IPS-11a (cell line): ENCODE measurements around the gene MGAT5B.

ENCODE experiments used
- H3K4me3 ChIP-seq: one replicate; pipeline ENCODE4 v1.5.1; 2013; ENCODE audit warnings: low read depth, low read length, control low read depth

The MGAT5B gene

DNA sequence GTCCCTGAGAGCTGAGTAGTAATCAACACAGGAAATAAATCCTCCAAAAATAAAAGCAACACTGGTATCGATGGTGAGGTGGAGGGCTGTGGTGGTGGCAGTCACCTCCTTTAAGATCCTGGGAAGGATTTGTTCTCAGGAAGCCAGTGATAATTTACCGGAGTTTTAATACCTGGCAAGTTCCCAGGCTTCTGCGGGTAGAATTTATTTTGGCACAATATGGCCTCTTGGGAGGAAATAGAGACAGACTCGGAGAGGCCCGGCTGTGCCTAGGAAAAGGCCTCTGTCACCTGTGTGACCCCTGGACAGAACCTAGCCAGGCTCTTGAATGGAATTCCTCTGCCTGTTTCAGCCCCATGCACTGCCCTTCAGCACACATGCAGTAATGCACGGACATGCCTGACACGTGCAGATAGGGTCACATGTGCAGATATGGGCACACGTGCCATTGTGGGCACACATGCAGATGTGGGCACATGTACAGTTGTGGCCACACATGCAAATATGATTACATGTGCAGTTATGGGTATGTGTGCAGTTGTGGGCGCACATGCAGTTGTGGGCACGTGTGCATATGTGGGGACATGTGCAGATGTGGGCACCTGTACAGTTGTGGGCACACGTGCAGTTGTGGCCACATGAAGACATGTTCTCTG lies 33.5 kb downstream of the MGAT5B start:
- no peak overlapping the region for H3K4me3 ChIP-seq

DNA sequence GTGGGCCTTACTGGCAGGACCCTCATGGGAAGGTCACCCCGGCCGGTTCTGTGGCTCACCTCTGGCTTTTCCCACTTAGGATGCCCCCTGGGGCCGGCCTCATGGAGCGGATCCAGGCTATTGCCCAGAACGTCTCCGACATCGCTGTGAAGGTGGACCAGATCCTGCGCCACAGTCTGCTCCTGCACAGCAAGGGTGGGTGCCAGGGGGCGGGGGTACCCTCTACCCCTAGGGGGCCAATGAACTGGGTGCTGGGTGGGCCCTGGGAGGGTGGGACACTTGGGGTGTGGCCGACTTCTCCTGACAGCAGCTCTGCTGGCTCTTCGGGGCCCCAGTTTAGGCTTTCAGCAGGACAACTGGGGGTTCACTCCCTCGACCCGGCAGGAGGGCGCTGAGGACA lies 34.3 kb downstream of the MGAT5B start:
- H3K4me3 ChIP-seq: no peak overlapping the region

DNA sequence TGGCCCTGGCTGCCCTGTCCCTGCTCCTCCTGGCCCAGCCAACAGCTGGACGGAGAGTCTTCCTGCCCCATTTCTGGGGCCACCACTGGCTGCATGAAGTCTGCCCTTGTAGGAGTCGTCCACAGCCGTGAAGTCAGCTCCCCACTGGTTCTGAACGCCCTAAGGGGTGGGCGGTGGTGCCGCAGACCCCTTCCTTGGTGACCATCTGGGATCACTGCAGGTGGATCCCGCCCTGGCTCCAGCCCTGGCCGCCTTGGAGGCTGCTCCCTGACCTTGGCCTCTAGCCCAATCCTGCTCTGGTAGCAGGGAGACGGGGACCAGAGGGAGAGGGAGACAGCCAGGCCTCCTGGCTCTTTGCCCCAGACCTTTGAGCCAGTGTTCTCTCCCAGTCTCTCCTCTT lies 35.4 kb downstream of the MGAT5B start:
- no peak overlapping the region for H3K4me3 ChIP-seq

DNA sequence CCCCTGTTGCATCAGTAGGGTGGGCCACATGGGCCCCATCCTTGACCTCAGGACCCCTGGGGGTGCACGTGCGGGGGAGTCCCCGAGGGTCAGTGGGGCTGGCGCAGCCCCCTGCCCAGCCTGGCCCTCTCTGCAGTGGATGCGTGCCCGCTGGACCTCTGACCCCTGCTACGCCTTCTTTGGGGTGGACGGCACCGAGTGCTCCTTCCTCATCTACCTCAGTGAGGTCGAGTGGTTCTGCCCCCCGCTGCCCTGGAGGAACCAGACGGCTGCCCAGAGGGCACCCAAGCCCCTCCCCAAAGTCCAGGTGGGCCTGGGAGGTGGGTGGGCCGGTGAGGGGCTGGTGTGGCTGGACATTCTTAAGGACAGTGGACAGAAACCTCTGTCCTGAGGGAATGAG lies 35.9 kb downstream of the MGAT5B start:
- H3K4me3 ChIP-seq: no peak overlapping the region

DNA sequence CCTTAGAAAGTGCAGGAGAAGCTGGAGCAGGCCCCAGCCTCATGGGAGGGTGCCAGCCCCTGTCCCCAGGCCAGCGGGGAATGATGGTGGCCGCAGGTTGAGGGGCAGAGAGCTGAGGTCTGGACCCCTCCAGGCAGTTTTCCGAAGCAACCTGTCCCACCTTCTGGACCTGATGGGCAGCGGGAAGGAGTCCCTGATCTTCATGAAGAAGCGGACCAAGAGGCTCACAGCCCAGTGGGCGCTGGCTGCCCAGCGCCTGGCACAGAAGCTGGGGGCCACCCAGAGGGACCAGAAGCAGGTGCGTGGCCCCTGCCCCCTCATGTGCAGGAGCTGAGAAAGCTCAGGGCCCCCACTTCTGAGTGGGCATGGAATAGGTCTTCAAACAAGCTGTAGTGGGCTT lies 36.8 kb downstream of the MGAT5B start:
- H3K4me3 ChIP-seq: no peak overlapping the region

DNA sequence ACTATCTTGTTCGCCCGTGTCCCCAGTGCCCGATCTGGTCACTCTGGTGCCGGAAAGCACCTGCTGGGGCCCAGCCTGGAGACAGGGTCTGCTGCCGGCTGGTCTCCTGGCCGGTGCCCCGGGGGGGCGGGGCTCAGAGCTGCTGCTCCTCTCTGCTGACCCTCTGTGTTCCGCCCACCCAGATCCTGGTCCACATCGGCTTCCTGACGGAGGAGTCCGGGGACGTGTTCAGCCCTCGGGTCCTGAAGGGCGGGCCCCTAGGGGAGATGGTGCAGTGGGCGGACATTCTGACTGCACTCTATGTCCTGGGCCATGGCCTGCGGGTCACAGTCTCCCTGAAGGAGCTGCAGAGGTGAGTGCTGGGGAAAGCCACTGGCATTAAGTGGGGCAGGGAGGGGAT lies 37.6 kb downstream of the MGAT5B start:
- no peak overlapping the region for H3K4me3 ChIP-seq

DNA sequence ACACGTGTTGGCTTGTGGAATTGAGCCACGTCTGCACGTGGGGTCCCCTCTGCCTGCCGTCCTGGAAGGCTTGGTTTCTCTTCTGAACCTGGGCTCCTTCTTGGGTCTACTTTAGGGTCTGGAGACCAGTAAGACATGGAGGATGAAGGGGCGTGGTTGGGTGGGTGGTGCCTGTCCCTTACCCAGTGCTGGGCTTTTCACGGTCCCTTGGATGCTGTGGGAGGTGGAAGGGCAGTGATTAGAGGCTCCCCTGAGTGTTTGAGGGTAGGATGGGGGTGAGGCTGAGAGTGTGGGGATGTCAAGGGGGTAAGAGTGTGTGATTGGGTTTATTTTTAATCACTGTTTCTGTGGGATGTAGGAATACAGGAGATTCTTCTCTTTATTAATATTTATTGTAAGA lies 38.3 kb downstream of the MGAT5B start:
- H3K4me3 ChIP-seq: no peak overlapping the region

DNA sequence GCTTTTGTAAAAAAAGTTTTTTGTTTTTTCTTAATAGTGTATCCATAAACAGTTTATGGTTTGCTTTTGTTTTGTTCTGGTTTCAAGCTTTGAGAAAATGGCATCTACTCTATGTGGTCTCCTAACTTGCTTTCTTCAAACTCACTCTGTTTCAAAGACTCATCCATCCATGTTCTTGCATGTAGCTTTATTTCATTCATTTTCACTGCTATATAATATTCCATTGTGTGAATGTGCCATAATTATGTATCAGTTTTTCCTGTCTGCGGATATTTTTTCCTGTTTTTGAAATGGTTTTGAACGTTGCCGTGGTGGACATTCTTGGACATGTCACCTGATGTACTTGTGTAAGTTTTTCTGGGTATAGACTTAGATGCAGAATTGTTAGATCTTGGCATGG lies 39.1 kb downstream of the MGAT5B start:
- no peak overlapping the region for H3K4me3 ChIP-seq

DNA sequence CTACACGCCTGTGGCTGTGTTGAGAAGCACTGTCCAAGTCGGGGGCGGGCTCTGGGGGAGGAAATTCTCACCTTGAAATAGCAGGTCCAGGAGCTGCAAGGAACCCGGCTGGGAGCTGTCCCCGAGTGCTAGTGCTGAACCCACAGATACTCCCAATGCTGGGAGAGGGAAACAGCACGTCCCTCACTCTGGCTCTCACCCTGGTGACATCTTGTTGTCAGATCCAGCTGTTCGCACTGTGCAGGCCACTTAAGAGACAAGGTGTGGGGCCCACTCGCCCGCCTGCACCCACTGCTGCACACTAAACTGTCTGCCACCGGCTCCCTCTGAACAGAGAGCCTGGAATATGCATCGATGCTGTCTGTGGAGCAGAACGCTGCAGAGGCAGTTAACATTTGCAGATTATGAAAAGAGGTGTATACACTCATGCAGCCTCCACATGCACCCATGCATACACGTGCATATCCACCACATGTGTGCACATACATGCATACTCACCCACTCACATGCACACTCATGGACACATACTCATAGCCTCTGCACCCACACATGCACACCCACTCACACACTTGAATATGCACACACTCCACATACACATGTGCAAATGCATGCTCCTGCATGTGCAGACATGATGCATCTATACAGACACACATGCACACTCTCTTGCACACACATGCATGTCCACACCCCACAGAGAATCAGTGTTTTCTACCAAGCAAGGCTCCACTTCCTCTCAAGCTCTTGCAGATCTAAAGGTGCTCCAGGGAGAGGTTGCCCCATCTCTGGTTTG lies 42.0 kb downstream of the MGAT5B start:
- H3K4me3 ChIP-seq: no peak overlapping the region

DNA sequence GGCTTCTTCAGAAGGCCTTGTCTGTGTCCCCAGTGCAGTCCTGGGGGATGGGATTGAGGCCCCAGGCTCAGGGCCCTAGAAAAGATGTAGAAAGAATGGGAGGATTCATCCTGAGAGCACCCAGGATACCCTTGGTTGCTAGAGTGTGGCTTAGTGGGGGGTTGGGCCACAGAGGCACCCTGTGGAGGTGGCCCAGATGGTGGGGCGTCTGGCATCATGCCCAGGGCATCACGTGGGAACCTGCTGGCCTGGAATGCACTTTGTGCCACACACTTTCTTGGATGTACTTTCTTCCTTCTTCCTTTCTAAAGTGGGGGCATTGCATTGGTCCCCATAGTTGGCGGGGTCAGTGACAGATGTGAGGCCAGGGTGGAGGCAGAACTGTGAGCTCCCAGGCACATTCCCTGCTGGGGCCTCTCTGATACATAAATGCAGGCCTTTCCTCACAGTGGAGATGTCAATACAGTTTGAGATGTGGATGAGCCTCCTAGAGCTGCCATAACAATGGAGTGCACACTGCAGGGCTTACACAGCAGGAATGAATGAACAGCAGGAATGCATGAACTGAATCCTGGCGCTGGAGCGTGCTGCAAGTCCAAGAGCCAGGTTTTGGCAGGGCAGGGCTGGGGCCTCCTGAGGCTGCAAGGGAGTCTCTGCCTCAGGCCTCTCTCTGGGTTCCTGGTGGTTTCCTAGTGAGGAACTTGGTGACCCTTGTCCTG lies 43.3 kb downstream of the MGAT5B start:
- no peak overlapping the region for H3K4me3 ChIP-seq

DNA sequence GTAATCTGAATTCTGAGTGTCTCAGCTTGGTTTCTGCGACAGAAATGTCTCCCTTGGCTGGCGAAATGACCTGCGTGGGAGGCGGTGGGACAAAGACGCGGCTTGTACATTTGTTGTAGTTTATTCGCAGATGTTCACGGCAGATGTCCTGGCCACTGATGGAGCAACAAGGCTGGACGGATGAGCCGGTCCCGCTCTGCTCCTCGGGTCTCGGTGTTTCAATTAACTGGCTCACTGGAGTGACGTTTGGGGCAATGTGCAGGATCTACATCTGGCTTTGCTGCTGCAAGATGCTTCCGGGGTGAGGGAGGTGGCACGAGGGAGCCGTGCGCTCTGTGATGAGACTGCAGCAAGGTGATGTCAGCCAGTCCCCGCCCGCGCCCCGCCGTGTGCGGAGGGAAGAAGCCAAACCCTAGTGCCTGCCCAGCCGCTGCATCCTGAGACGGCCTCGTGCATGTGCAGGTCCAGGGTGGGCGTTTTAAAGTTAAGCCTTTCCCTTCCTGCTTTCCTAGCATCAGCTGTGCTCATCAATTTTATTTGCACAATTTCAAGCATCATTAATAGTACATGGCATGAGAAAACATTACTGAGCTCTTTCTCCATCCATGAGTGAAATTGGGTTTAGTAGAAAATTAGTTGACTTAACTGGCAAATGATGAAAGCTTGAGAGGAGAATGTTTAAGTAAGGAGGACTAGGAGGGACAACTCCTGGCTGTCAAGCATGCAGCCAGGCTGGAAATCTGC lies 44.4 kb downstream of the MGAT5B start:
- no peak overlapping the region for H3K4me3 ChIP-seq

DNA sequence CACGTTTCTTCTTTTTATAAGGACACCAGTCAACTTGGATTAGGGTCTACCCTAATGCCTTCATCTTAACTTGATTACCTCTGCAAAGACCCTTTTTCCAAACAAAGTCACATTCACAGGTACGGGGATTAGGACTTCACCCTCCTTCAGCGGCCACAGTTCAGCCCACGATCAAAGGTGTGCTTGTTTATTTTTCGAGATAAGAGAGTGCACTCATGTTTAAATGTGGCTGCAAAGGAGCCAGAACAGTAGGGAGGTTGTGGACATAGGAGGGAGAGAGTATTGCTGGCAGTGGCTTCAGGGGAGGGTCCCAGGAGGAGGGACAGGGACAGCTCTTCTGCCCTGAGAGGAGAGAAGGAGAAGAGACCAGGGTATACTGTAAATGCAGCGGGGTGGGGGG lies 46.7 kb downstream of the MGAT5B start:
- no peak overlapping the region for H3K4me3 ChIP-seq

DNA sequence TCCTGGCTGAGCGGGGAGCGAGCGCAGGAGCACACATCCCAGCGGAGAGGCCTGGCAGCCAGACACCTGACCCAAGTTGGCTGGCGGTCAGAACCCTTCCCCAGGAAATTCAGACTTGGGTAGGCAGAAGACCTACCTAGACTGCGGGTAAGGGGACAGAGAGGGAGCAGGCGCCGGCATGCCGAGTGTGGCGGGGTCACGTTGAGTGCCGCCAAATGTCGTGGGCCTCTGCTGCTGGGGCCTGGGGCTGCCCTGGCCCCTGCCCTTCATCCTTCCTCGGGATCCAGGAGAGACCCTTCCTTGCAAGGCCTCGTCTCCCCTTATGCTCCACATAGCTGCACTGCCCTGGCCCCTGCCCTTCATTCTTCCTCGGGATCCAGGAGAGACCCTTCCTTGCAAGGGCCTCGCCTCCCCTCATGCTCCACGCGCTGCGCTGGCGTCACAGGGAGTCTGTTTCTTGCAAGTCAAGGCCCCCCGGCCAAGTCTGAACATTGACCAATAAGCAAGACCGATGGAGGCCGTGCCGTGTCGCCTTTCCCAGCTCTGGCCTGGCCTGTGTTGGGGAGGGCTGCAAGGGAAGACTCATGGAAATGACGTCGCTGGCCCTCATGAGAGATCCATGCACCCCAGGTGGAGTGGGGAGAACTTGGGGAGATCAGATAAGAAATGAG lies 47.8 kb downstream of the MGAT5B start:
- no peak overlapping the region for H3K4me3 ChIP-seq

DNA sequence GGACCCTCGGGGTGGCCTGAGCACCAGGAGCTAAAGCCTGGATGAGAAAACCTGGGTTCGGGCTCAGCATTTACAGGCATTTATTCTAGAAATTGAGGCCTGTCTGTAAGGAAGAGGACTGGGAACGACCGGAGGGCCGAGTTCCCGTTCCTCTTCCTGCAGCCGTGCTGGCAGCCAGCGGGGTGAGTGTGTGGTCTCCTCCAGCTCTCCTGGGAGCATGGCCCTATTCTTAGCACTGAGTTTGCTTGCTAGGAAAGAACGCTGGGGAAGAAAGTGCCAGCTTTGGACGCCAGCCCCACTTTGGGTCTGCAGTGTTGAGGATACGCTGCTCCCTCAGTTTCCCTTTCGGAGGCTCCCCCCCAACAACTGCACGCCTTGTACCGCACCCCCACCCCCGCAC lies 49.6 kb downstream of the MGAT5B start:
- no peak overlapping the region for H3K4me3 ChIP-seq

DNA sequence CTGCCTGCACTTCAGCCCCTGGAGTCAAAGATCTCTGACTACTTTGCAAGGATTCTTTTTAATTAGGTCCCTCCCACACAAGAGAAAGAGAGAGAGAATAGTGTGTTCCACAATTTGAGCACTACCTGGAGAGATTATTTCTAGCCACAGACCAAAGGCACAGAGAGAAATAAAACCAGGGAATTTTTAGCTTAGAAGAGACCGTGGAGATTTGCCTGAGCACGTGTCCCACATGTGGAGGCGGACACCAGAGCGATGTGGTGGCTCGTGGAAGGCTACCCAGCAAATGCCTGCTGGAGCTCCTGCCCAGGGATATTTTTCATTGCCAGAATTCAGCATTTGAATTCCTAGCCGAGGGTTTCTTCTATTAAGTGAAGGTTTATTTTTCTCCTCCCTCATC lies 50.6 kb downstream of the MGAT5B start:
- H3K4me3 ChIP-seq: no peak overlapping the region

DNA sequence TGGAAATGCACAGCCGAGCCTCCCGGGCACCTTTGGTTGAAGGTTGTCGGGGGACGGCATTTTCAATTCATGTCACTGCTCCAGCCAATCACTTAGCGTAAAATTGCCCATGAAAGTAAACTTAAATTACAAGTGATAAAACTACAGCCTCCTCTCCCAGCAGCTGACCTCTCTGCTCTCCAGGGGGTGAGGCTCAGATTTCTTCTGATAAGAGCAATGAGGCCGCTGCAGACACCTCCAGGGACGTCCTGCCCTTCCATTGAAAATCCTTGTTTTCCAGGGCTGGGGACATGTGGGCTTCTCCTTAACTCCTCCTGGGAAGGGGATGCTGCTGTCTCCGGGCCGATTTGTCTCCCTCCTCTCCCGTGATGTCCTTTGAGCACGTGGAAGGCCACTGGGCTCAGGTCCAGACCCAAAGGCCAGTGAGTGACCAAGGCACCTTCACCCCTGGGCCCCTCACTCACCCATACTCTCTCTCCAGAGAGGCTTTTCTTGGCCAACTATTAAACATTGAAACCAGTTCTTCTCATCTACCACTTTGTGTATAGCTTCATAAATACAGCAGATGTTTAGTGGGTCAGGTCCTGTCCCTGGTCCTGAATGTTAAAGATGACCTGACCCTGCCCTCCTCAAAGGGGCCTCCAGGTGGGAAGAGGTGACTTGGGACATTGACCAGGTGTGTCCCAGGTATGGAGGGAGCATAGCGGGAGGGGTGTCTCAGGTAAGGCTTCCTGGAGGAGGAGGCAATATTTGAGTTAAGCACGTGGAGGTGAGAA lies 52.3 kb downstream of the MGAT5B start:
- H3K4me3 ChIP-seq: no peak overlapping the region

DNA sequence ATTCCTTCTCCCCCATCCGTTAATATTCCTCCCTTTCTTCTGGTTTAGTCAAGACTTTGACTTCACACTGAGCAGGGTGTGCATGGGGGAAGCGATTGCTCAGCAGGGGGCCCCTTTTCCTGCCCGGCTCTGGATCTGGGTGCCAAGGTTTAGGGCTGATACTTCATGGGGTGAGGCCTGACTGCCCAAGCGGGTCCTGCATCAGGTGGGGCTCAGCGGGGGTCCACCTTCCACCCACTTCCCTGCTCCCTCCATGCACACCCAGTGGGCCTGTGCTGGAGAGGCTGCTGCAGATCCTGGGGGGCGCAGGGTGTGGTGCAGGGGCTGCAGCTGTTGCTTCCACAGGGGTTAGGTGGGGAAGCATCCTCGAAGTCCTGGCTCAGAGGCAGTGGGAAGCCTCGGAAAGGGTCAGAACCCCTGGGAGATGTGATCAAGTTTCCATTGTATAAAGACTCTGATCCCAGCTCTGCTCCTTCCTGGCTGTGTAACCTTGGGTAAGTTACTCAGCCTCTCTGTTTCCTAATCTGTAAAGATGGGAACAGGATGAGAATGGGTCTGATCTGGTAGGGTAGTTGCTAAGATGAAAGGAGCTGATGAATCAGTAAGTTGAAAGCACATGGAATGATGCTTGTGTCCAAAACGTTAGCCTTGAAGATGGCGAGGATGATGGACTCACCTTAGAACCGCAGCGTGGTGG lies 53.3 kb downstream of the MGAT5B start:
- H3K4me3 ChIP-seq: no peak overlapping the region

DNA sequence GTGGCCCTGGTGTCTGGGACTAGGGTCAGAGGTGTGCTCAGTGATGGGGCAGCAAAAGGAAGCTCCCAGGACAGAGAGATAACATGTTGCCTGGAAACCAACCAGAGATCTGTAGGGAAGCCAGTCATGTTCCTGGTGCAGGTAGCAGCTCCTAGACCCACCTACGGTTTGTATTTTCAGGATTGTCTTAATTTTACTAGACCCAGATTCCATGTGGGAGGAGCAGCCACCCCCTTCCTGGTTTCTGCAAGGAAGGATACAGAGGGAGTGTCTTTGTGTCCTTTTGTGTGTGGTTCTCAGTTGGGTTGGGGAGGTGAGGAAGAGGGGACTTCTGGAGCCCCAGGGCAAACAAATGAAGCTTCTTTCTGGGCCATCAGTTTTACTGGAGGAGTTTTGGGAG lies 53.9 kb downstream of the MGAT5B start:
- no peak overlapping the region for H3K4me3 ChIP-seq

DNA sequence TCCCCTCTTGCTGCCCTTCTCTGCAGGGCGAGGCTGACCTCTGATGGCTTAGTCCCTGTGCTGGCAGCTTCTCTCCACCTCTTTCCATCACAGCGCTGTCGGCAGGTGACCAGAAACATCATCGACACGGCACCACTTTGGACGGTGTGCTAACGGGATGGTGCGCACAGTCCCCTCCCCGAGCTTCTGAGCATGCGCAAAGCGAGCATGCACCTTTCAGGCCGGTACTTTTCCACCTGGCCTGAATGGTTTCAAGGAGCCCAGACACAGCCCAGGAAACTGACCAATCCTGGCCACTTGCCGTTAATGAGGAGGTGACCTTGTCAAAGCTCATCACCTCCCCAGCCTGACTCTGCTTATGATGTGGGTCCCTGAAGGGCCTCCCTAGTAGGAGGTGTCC lies 54.8 kb downstream of the MGAT5B start:
- no peak overlapping the region for H3K4me3 ChIP-seq

DNA sequence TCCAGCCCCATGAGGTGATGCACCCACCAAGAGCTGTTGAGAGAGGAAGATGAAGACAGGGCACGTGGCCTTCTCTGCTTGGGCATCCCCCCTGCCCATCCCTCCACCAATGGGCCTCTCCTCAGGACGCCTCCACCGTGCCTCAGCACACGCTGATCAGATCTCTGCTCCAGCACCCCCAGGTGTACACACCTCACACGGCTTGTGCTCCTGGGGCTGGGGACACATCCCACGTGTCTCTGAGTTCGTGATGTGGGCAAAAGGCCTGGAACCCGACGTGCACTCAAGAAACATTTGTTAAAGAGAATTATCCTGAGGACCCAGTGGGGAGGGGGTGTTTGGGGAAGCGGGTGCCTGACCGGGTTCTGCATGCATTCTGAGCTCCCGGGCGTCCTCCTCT lies 55.3 kb downstream of the MGAT5B start:
- H3K4me3 ChIP-seq: no peak overlapping the region
